Heart right ventricle (tissue), 16 donors: Measurements from ENCODE around the gene GOLIM4. TPM values are rescaled to one million over a fixed set of nuclear protein-coding genes. Genes with fewer than 3 reads are reported as not detected.

ENCODE experiments used
- ATAC-seq, 8 donors: fragments of 200-7000 bp; cut with Tn5 transposase; one replicate each; pipeline ENCODE4 v1.9.1; 2020; ENCODE audit warnings: mild to moderate bottlenecking in 8 of 8, moderate library complexity in 8 of 8, moderate number of reproducible peaks in 1 of 8
- DNase-seq, 2 donors: peaks; one replicate each; pipeline ENCODE4 v3.0.0-alpha.2; 2020
- H3K27ac ChIP-seq, 10 donors: fragments of 200-600 bp; sonication (generic) in 2 of 10; one replicate each; pipeline versions ENCODE4 v1.5.0 to v1.8.0; 2020 to 2022; ENCODE audit warnings: mild to moderate bottlenecking in 3 of 10
- H3K27me3 ChIP-seq, 7 donors: fragments of 200-600 bp; one replicate each; pipeline ENCODE4 v1.8.0; 2021 to 2022; ENCODE audit warnings: mild to moderate bottlenecking in 2 of 7
- H3K36me3 ChIP-seq, 9 donors: fragments of 200-600 bp; sonication (generic) in 1 of 9; one replicate each; pipeline versions ENCODE4 v1.5.0 to v1.8.0; 2020 to 2022; ENCODE audit warnings: mild to moderate bottlenecking in 2 of 9
- H3K4me1 ChIP-seq, 9 donors: fragments of 200-600 bp; sonication (generic) in 1 of 9; one replicate each; pipeline versions ENCODE4 v1.5.0 to v1.8.0; 2020 to 2022; ENCODE audit warnings: mild to moderate bottlenecking in 4 of 9
- H3K4me3 ChIP-seq, 10 donors: fragments of 200-600 bp; sonication (generic) in 2 of 10; one replicate each; pipeline versions ENCODE4 v1.5.0 to v1.8.0; 2020 to 2022; ENCODE audit warnings: mild to moderate bottlenecking in 7 of 10, moderate library complexity in 2 of 10
- H3K9me3 ChIP-seq, 11 donors: fragments of 200-600 bp in 10 of 11; sonication (generic) in 2 of 11; one replicate each; pipeline versions ENCODE4 v1.5.0 to v1.8.0; 2013 to 2022; ENCODE audit warnings: mild to moderate bottlenecking in 2 of 11, control low read depth in 1 of 11, moderate library complexity in 1 of 11
- CTCF ChIP-seq, 9 donors: fragments of 200-600 bp; sonication (generic) in 2 of 9; IDR thresholded peaks; one replicate each; pipeline versions ENCODE4 v1.5.0 to v1.8.0; 2021 to 2022; ENCODE audit warnings: antibody characterized with exemption in 9 of 9, mild to moderate bottlenecking in 5 of 9, moderate library complexity in 1 of 9
- WGBS, 2 donors: extraction: QIAGEN DNeasy Blood & Tissue Kit; methylation state at CpG; one replicate each; pipeline ENCODE4 v1.1.7; 2013; ENCODE audit warnings: inconsistent platforms in 1 of 2; 5-methylcytosine and 5-hydroxymethylcytosine counted together
- intact Hi-C, 10 donors: fragments of 100-400 bp; cut with DNase I; formaldehyde crosslinking; loops; one replicate each; pipeline versions ENCODE4 v1.11.1 to v1.14.2; 2022
- polyA plus RNA-seq, 2 donors: library from polyadenylated mRNA; stranded (reverse); fragments of 200-250 nt; gene quantifications; one replicate each; pipeline ENCODE4 v1.2.3, GENCODE V29; 2013
- total RNA-seq, 10 donors: library from RNA; stranded (reverse); fragmentation: NEBNext Ultra II Directional in 3 of 10; extraction: Animal tissue kit (Norgen Biotek cat#: 25700) in 3 of 10; gene quantifications; one replicate each; pipeline versions ENCODE4 v1.2.1 to v1.2.4, GENCODE V29; 2021 to 2023
- donor health status: Arrhythmogenic right ventricular cardiomyopathy.
- donor health status: ischemic (EF 13 %, LVEDD 7.1; RV severe dilation, severe dysfunction).
- donor health status: healthy with polysubstance abuse.
- donor health status: DM: no; HTN: yes; CAD: no.
- donor health status: DM: no; HTN: no; CAD: no.
- donor health status: ischemic (EF 25% LVEDD 6.9; RV normal size, moderate dysfunction).
- donor health status: ischemic (EF 25% LVEDD 5.7; RV mildly dilated, moderate dysfunction).
- donor health status: healthy.
- donor health status: DM: yes; HTN: yes; CAD: no.
- donor health status: Ischemic cardiomyopathy.
- donor health status: ischemic (EF 35%, LVEDD 5.7; RV mildly dilated, moderate dysfunction).
- donor health status: nonischemic (EF 11% LVEDD 7.7; RV severe dilation, severe dysfunction).
- donor health status: DM: yes; HTN: yes; CAD: no.
- donor health status: PGD.
- donor health status: ischemic (EF 29% LVEDD 5.4; RV normal size, mild dysfunction).
- donor health status: nonischemic (EF 23%, LVEDD 6.1; RV moderate dilation, normal function).

GOLIM4 gene
- total and polyA plus RNA-seq, 12 donors: 18.8 to 103 (median 69.8) TPM

DNA sequence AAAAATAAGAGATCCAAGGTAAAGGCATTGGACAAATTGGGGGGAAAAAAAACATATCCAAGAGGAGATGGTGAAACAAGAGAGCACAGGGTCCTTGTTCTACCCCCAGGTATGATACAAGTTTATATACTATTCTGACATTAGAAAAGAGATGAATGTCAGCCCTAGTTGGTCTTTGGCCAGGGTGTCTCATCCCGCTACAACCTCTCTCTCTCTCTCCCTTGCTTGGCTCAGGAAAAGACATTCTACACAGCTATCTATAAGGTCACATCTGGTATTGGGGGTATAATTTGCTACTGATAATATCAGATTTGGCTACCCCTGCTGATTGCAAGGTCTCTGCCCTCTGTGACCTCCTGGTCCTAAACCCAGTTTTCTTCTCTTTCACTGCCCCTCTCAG is 117.2 kb downstream of the GOLIM4 start:
- H3K9me3 ChIP-seq: no peaks in the 10 kb centered on the region
- H3K27me3 ChIP-seq: no peaks in the 10 kb centered on the region
- no peak for TF ChIP-seq CTCF (IDR thresholded peaks at IDR 0.05)
- WGBS, 2 donors: 100% methylated on average over 1 of the region's 1 CpG
- H3K4me3 ChIP-seq: no peak overlapping the region
- H3K27ac ChIP-seq: no peak overlapping the region
- no peak for ATAC-seq
- no peaks in the 10 kb centered on the region for H3K4me1 ChIP-seq
- intact Hi-C loops: no loop called here
- no peak for DNase-seq
- H3K36me3 ChIP-seq: no peaks in the 10 kb centered on the region

GRCh38 chr3:167978071-167978470 is 117.7 kb downstream of the GOLIM4 start:
- intact Hi-C loops: no loop called here
- no peaks in the 10 kb centered on the region for H3K9me3 ChIP-seq
- H3K27me3 ChIP-seq: no peaks in the 10 kb centered on the region
- no peaks in the 10 kb centered on the region for H3K36me3 ChIP-seq
- no peak for TF ChIP-seq CTCF (IDR thresholded peaks at IDR 0.05)
- DNase-seq (no peak), ATAC-seq (no peak)
- H3K4me1 ChIP-seq: no peaks in the 10 kb centered on the region
- no peak overlapping the region for H3K4me3 ChIP-seq
- WGBS, 2 donors: 59 to 73% methylated on average over 3 of the region's 3 CpGs
- no peak overlapping the region for H3K27ac ChIP-seq

DNA sequence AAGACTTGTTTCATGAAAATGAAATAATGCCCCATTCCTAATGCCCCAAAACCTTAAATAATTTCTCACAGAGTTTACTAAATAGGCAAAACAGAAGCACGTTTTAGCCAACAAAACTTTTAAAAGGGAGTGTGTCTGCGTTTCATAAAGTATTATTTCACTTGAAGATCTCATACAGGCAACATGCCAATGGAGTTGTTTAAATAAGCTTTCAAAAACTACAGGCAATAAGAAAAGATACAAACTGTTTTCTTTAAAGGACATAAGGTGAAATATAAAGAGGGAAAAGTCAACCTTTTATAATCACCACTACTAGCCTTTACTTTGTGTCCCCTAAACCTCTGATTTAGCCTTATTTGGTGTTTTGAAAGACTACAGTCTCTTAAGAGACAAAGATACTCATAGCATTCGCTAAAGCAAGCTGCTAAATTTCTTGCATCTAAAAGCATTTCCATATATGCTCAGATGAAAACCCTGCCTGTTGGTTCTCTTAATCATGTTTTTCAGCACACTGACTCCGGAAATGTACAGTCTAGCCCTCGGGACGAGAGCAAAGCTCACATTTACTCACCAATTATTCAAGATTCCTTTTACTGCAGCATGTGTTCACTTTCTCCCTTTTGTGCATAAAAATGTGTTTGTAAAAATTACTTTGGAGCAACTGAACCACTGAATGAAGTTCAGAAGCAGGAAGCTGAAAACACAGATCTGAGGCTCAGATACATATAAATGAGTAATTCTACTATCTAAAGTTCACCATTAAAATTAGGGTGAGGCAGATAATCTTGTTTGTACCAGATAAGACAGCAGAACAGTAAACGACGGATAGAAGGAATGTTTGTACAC is 119.0 kb downstream of the GOLIM4 start:
- TF ChIP-seq CTCF (IDR thresholded peaks at IDR 0.05): no peak
- H3K27me3 ChIP-seq: no peaks in the 10 kb centered on the region
- ATAC-seq: no peak

GRCh38 chr3:167973901-167974300 is 121.8 kb downstream of the GOLIM4 start:
- H3K4me1 ChIP-seq: peaks cover 0 to 8% (median 0%) of the 10 kb centered on the region in 9 donors
- no peak overlapping the region for H3K27ac ChIP-seq
- no peaks in the 10 kb centered on the region for H3K36me3 ChIP-seq
- no peaks in the 10 kb centered on the region for H3K9me3 ChIP-seq
- ATAC-seq (no peak), DNase-seq (no peak)
- intact Hi-C loops: no loop called here
- no peaks in the 10 kb centered on the region for H3K27me3 ChIP-seq
- H3K4me3 ChIP-seq: no peak overlapping the region
- no peak for TF ChIP-seq CTCF (IDR thresholded peaks at IDR 0.05)

More for the DNA sequence above, 119.0 kb downstream of the GOLIM4 start:
- no peak for DNase-seq
- Histone ChIP-seq H3K36me3 (no peaks in the 10 kb centered on the region), H3K27ac (no peak overlapping the region), H3K4me3 (no peak overlapping the region), H3K4me1 (peaks cover 0 to 8% (median 0%) of the 10 kb centered on the region in 9 donors), H3K9me3 (no peaks in the 10 kb centered on the region)
- 53 to 63% methylated on average over 8 of the region's 8 CpGs for WGBS, 2 donors
- intact Hi-C loops: no loop called here
